ENCODE results near the gene VIP.
"Not testable (repeated sequence)": the region's sequence is repeated elsewhere in the genome, so short reads cannot be mapped to it uniquely, and the experiment has no call there.

Gene VIP

GRCh38 chr6:152750694-152751093 lies at the start of gene VIP:
Gene VIP, plus strand, starts transcription at chr6:152750797. Its CDS starts 1,381 bp downstream, at chr6:152752178.
- DNase-seq (ENCODE audit: low read depth in 2 of 3, low spot score in 2 of 3): no peak

- no peak for DNase-seq (ENCODE audit: low read depth in 2 of 3, low spot score in 2 of 3)
These were observed 49.3 kb upstream of the VIP start for GRCh38 chr6:152701081-152701862.

DNA sequence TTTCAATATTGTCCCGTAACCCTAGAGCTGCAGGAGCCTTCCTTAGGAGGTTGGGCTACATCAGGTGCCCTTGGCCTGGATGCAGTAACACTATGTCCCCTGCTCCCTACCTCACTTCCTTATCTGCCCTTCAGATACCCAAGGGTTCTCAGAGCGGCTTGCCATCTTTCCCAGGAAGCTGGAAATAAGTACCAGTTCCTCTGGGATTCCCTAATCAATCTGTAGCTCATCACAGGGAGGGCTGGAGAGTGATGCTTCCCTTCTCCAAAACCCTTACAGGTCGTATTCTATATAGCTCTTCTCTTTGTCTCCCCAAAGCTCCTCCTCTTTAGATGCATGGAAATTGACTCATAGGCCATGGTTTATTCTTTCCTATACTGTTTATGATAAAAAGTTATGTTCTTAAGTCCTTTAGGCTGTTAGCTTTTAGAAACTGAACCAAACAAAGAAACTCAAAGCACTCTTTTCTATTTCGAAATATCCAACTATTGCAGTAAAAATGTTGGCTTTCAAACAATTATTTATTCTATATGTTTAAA lies 48.7 kb upstream of the VIP start:
- DNase-seq (ENCODE audit: low read depth in 2 of 3, low spot score in 2 of 3): no peak

DNA sequence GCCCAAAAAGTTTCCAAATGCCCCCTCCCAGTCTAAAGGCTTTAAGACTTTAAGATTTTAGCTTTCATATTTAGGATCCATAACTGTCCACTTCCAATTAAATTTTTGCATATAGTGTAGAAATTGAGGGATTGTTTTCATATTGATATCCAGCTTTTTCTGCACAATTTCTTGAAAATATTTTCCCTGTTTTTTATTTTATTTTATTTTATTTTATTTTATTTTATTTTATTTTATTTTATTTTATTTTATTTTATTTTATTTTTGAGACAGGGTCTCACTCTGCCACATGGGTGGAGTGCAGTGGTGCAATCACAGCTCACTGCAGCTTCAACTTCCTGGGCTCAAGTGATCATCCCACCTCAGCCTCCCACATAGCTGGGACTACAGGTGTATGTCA lies 46.8 kb upstream of the VIP start:
- not testable (repeated sequence) for DNase-seq (ENCODE audit: low read depth in 2 of 3, low spot score in 2 of 3)

DNA sequence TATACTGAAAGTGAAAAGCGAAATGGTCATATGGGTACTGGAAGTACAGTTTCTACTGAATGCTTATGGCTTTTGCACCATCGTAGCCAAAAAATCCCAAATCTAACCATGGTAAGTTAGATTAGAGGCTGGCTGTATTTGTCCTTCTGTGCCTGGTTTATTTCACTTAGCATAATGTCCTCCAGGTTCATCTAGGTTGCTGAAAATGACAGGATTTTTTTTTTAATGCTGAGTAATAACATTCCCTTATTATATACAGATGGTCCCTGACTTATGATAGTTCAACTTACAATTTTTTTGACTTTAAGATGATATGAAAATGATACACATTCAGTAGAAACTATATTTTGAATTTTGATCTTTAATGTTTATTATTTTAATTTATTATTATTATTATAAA lies 45.3 kb upstream of the VIP start:
- DNase-seq (ENCODE audit: low read depth in 2 of 3, low spot score in 2 of 3): no peak

- DNase-seq (ENCODE audit: low read depth in 2 of 3, low spot score in 2 of 3): no peak
These were observed 34.3 kb upstream of the VIP start for GRCh38 chr6:152716322-152716721.

DNA sequence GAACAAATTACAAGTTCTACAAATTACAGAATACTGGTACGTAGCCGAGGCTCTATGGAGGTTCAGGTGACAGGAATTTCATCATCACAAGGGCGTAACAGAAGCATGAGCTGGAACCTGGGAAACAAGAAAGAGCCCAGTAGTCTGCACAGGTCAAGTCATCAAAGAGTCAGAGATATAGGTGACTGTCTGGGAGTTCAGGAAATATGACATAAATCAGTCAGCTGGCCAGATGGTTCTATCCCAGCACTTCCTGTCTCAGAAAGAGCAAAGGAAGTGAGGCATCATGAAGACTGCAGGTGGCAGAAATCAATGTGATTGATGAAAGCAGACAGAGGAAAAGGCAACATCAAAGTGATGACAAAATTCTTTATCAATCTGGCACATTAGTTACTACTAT lies 29.6 kb upstream of the VIP start:
- DNase-seq (ENCODE audit: low read depth in 2 of 3, low spot score in 2 of 3): no peak

GRCh38 chr6:152721956-152722355 lies 28.6 kb upstream of the VIP start:
- DNase-seq (ENCODE audit: low read depth in 2 of 3, low spot score in 2 of 3): no peak

GRCh38 chr6:152723398-152723797 lies 27.2 kb upstream of the VIP start:
- no peak for DNase-seq (ENCODE audit: low read depth in 2 of 3, low spot score in 2 of 3)

GRCh38 chr6:152726313-152726712 lies 24.3 kb upstream of the VIP start:
- no peak for DNase-seq (ENCODE audit: low read depth in 2 of 3, low spot score in 2 of 3)

- DNase-seq (ENCODE audit: low read depth in 2 of 3, low spot score in 2 of 3): no peak
These were observed 23.1 kb upstream of the VIP start for GRCh38 chr6:152727507-152727906.

GRCh38 chr6:152734630-152735029 lies 16.0 kb upstream of the VIP start:
- no peak for DNase-seq (ENCODE audit: low read depth in 2 of 3, low spot score in 2 of 3)

GRCh38 chr6:152736687-152737273 lies 13.8 kb upstream of the VIP start:
- DNase-seq (ENCODE audit: low read depth in 2 of 3, low spot score in 2 of 3): no peak

- DNase-seq (ENCODE audit: low read depth in 2 of 3, low spot score in 2 of 3): no peak
These were observed 5.0 kb upstream of the VIP start for GRCh38 chr6:152745509-152746171.

- no peak for DNase-seq (ENCODE audit: low read depth in 2 of 3, low spot score in 2 of 3)
These were observed 4.4 kb upstream of the VIP start for GRCh38 chr6:152746172-152746553.

DNA sequence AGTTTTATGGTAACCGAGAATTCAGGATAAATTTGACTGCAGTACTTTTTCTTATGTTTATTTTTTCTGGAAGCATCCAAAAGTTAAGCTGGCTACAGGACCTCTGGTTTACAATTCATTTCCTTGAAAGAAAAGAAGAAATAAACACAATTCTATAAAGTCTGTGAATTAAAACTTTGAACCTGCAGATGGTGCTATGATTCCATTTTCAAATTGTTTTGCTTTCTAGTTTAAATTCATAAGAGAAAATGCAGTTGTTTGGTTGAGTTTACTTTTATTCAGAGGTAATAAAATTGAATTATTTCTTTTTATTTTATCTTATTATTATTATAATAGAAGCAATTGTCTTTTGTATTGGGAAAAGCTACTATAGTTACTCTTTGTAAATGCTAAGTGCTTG lies 1.8 kb upstream of the VIP start:
- DNase-seq (ENCODE audit: low read depth in 2 of 3, low spot score in 2 of 3): no peak

- no peak for DNase-seq (ENCODE audit: low read depth in 2 of 3, low spot score in 2 of 3)
These were observed 1.3 kb upstream of the VIP start for GRCh38 chr6:152749336-152749735.

DNA sequence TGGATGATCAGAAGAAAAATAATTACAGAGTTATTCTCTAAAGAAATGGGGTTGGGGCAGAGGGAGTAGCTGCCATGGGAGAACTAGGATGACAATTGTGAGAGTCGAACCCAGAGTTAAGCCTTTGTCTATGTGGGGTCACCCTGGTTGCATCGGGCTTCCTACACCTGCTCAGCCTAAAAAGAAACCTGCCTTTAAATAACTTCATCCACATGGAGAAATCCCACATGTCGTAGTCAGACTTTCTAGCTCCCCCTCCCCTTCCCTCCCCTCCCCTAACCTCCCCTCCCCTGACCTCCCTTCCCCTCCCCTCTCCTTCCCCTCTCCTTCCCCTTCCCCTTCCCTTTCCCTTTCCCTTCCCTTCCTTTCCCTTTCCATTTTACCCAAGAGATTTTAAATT lies 14.7 kb downstream of the VIP start:
- DNase-seq (ENCODE audit: low read depth in 2 of 3, low spot score in 2 of 3): no peak

DNA sequence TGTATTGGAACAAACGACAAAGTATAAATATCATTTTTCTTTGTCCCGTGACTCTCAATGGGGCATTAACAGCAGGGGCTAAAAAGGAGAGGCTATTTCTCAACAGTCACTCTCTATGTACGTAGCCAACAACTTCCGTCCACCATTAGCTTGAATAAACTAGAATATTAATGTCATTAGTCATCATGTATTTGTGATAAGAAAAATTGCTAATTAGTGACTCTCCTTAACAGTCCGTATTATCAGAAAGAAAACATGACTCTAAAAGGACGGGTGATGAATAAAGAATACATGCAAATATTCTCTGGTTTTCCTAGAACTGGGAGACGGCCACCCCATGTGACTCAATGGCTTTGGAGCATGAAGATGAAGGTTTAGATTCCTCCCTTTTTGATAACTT lies 18.6 kb downstream of the VIP start:
- DNase-seq (ENCODE audit: low read depth in 2 of 3, low spot score in 2 of 3): no peak

DNA sequence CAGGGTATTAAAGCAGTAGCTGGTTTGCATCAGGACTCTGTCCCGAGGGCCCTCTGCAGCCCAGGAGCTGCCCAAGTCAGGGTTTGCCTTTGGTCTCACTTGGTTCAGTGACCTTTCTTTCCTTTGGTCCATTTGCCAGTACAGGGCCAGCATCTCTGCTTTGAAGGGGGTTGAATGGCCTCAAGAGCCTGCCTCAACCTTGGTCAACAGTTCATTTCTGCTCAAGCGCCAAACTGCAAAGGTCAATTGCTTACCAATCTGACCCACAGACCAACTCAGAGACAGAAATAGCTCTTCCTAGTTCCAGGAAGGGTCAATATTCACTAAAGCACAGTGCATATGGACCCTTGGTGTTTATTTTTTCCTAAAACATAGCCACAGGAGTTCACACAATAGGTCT lies 19.4 kb downstream of the VIP start:
- no peak for DNase-seq (ENCODE audit: low read depth in 2 of 3, low spot score in 2 of 3)

DNA sequence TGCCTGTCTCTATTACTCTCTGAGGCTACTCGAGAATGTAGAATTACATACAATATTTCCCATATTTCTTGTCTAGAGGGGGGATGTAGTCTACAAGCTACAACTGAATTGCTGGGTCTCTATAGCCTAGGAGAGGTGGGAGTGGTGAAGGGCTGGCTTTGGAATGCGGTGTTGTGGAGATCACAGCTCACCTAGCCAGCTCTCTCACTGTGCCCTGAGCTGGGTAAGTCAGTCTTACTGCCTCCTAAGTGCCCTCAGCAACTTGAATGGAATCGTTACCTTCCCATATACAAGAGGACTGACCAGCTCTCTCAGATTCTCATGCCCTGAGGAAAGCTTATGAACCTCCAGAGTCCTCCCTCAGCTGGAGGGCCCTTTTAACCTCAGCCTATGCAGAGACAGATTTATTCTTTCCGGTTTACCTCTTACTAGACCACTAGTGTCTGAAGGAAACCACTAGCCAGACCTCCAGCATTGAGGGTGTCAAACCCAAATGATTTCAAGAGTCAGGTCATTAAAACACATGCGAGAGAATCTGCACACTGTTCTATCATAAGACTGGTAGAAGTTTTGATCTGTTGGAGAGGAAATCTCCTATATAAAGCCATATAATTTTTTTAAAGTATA lies 20.6 kb downstream of the VIP start:
- no peak for DNase-seq (ENCODE audit: low read depth in 2 of 3, low spot score in 2 of 3)

GRCh38 chr6:152775428-152775827 lies 24.8 kb downstream of the VIP start:
- no peak for DNase-seq (ENCODE audit: low read depth in 2 of 3, low spot score in 2 of 3)
